HEK293 (cell line): ENCODE measurements around the gene SLC1A3.

Experiments used
- CTCF ChIA-PET: fragments of 350-600 bp; formaldehyde crosslinking; extraction: SDS; loops from one replicate; lab custom pipeline; 2021; ENCODE audit warnings: antibody characterized with exemption; lab: Yijun Ruan, JAX
- POLR2A ChIA-PET: fragments of 300-600 bp; formaldehyde crosslinking; extraction: SDS; loops from one replicate; lab custom pipeline; 2020; ENCODE audit warnings: antibody characterized with exemption, inconsistent platforms; lab: Yijun Ruan, JAX
- H3K27ac ChIP-seq: fragments of 200-500 bp; sonication (Bioruptor generic); 2 replicates; pipeline ENCODE4 v1.5.1; 2014; ENCODE audit warnings: low read depth, low read length, control low read depth, inconsistent platforms; ENCODE audit errors: extremely low read depth
- H3K36me3 ChIP-seq, 2 experiments: fragments of 200-500 bp in 1 of 2; sonication (Bioruptor generic) in 1 of 2; 1 replicate in 1 of 2; 2 replicates in 1 of 2; pipeline ENCODE4 v1.5.1; 2014 to 2017; ENCODE audit warnings: inconsistent platforms in 2 of 2, low read length in 2 of 2; ENCODE audit not compliant: control insufficient read depth in 2 of 2, insufficient read depth in 1 of 2
- H3K4me1 ChIP-seq: fragments of 200-500 bp; sonication (Bioruptor generic); 2 replicates; pipeline ENCODE4 v1.5.1; 2014; ENCODE audit warnings: mild to moderate bottlenecking, low read length, inconsistent platforms; ENCODE audit not compliant: control insufficient read depth, insufficient read depth
- H3K4me3 ChIP-seq: 2 replicates; pipeline ENCODE4 v1.5.1; 2011; ENCODE audit warnings: low read depth, mild to moderate bottlenecking, control low read depth, low read length, moderate library complexity
- H3K9me3 ChIP-seq: fragments of 200-500 bp; sonication (Bioruptor generic); 2 replicates; pipeline ENCODE4 v1.5.1; 2014; ENCODE audit warnings: low read depth, low read length, inconsistent platforms; ENCODE audit not compliant: control insufficient read depth, insufficient read depth
- BCL11B ChIP-seq: fragments of 450-650 bp; formaldehyde crosslinking; IDR thresholded peaks from 2 replicates; pipeline ENCODE4 v1.5.1; 2016; ENCODE audit warnings: low read depth, missing biosample characterization, missing genetic modification characterization
- GFI1B ChIP-seq: fragments of 450-650 bp; formaldehyde crosslinking; IDR thresholded peaks from 2 replicates; pipeline ENCODE4 v1.5.1; 2016; ENCODE audit warnings: missing biosample characterization, missing genetic modification characterization
- GLI4 ChIP-seq: fragments of 450-650 bp; formaldehyde crosslinking; IDR thresholded peaks from 2 replicates; pipeline ENCODE4 v1.5.1; 2016; ENCODE audit warnings: missing biosample characterization, missing genetic modification characterization
- GLIS2 ChIP-seq: fragments of 450-650 bp; formaldehyde crosslinking; IDR thresholded peaks from 2 replicates; pipeline ENCODE4 v1.5.1; 2016; ENCODE audit warnings: missing biosample characterization, missing genetic modification characterization
- IKZF3 ChIP-seq: fragments of 450-650 bp; IDR thresholded peaks from 2 replicates; pipeline ENCODE4 v1.5.0; 2018; ENCODE audit warnings: missing biosample characterization, mild to moderate bottlenecking, missing genetic modification characterization, moderate library complexity
- KLF8 ChIP-seq: fragments of 450-650 bp; formaldehyde crosslinking; IDR thresholded peaks from 2 replicates; pipeline ENCODE4 v1.5.1; 2016; ENCODE audit warnings: missing biosample characterization, missing genetic modification characterization
- TCF7L2 ChIP-seq: IDR thresholded peaks from 2 replicates; pipeline ENCODE4 v1.6.1; 2011; ENCODE audit warnings: low read depth, mild to moderate bottlenecking, inconsistent platforms, low read length, moderate library complexity, borderline replicate concordance
- ZBTB20 ChIP-seq: fragments of 450-650 bp; formaldehyde crosslinking; IDR thresholded peaks from 2 replicates; pipeline ENCODE4 v1.5.1; 2016; ENCODE audit warnings: missing biosample characterization, missing genetic modification characterization
- ZFP69B ChIP-seq: fragments of 450-650 bp; formaldehyde crosslinking; IDR thresholded peaks from 2 replicates; pipeline ENCODE4 v1.5.1; 2016; ENCODE audit warnings: missing biosample characterization, missing genetic modification characterization
- ZNF24 ChIP-seq: fragments of 450-650 bp; formaldehyde crosslinking; IDR thresholded peaks from 2 replicates; pipeline ENCODE4 v1.5.1; 2016; ENCODE audit warnings: missing biosample characterization, missing genetic modification characterization
- ZNF311 ChIP-seq: fragments of 450-650 bp; formaldehyde crosslinking; IDR thresholded peaks from 2 replicates; pipeline ENCODE4 v1.5.1; 2017; ENCODE audit warnings: missing biosample characterization, missing genetic modification characterization, borderline replicate concordance
- ZNF629 ChIP-seq: fragments of 450-650 bp; formaldehyde crosslinking; IDR thresholded peaks from 2 replicates; pipeline ENCODE4 v1.5.1; 2017; ENCODE audit warnings: missing biosample characterization, missing genetic modification characterization
- ZNF654 ChIP-seq: fragments of 450-650 bp; formaldehyde crosslinking; IDR thresholded peaks from 2 replicates; pipeline ENCODE4 v1.5.1; 2016; ENCODE audit warnings: low read depth, missing biosample characterization, missing genetic modification characterization
- ZNF747 ChIP-seq: fragments of 450-650 bp; formaldehyde crosslinking; IDR thresholded peaks from 2 replicates; pipeline ENCODE4 v1.5.1; 2016; ENCODE audit warnings: missing biosample characterization, missing genetic modification characterization
- TF ChIP-seq, protein P1 (sequence below): fragments of 450-650 bp; formaldehyde crosslinking; IDR thresholded peaks from 2 replicates; pipeline ENCODE4 v1.5.1; 2016; ENCODE audit warnings: missing biosample characterization, missing genetic modification characterization
- TF ChIP-seq, protein P2 (sequence below): fragments of 450-650 bp; formaldehyde crosslinking; IDR thresholded peaks from 2 replicates; pipeline ENCODE4 v1.5.1; 2016; ENCODE audit warnings: missing biosample characterization, missing genetic modification characterization
- TF ChIP-seq, protein P3 (sequence below): fragments of 450-650 bp; formaldehyde crosslinking; IDR thresholded peaks from 2 replicates; pipeline ENCODE4 v1.5.1; 2016; ENCODE audit warnings: missing biosample characterization, missing genetic modification characterization
- TF ChIP-seq, protein P4 (sequence below): fragments of 450-650 bp; formaldehyde crosslinking; IDR thresholded peaks from 2 replicates; pipeline ENCODE4 v1.5.0; 2017; ENCODE audit warnings: missing biosample characterization, missing genetic modification characterization, borderline replicate concordance

SLC1A3 gene

DNA sequence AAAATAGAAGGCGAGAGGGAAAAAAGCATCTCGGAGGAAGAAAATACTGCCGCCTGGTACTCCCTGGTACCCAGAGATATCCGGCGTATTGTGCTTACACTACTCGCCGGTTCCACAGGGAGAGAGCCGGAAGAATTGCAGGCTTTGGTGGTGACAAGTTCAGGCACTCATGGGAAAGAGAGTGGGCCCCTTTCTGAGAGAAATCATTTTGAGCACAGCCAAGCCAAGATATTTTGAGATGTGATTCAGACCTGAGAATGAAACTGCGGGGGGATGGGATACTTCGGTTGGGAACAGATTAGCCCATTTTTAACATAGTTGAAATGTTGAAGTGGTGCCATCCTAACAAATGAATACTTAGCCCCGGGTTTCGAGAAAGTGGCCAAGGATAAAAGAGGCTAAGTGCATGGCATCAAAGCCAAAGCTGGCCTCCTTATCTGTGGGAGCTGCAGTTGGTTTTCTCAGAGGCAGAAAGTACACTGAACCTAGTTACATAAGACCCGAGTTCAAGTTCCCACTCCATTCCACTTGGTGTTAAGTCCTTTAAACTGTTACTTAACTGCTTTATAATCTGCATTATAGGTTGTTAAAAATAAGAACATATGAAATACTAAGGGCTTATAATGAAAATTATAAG is 62.7 kb downstream of the SLC1A3 start:
- Histone ChIP-seq H3K36me3 (peaks cover 0 to 17% of the 10 kb centered on the region in 2 experiments; a peak in 1 of 3 replicates), H3K4me1 (peaks cover 14% of the 10 kb centered on the region), H3K27ac (no peak overlapping the region), H3K4me3 (no peak overlapping the region), H3K9me3 (no peaks in the 10 kb centered on the region)
- POLR2A ChIA-PET: interaction anchor here (0.6 kb wide), 1 partner anchor 18 kb away, joined by 10 read pairs; no protein-coding TSS in a partner anchor
- TF ChIP-seq, protein P1, sequence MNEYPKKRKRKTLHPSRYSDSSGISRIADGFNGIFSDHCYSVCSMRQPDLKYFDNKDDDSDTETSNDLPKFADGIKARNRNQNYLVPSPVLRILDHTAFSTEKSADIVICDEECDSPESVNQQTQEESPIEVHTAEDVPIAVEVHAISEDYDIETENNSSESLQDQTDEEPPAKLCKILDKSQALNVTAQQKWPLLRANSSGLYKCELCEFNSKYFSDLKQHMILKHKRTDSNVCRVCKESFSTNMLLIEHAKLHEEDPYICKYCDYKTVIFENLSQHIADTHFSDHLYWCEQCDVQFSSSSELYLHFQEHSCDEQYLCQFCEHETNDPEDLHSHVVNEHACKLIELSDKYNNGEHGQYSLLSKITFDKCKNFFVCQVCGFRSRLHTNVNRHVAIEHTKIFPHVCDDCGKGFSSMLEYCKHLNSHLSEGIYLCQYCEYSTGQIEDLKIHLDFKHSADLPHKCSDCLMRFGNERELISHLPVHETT (tag by site-specific recombination): no peak
- TF ChIP-seq, protein P2, sequence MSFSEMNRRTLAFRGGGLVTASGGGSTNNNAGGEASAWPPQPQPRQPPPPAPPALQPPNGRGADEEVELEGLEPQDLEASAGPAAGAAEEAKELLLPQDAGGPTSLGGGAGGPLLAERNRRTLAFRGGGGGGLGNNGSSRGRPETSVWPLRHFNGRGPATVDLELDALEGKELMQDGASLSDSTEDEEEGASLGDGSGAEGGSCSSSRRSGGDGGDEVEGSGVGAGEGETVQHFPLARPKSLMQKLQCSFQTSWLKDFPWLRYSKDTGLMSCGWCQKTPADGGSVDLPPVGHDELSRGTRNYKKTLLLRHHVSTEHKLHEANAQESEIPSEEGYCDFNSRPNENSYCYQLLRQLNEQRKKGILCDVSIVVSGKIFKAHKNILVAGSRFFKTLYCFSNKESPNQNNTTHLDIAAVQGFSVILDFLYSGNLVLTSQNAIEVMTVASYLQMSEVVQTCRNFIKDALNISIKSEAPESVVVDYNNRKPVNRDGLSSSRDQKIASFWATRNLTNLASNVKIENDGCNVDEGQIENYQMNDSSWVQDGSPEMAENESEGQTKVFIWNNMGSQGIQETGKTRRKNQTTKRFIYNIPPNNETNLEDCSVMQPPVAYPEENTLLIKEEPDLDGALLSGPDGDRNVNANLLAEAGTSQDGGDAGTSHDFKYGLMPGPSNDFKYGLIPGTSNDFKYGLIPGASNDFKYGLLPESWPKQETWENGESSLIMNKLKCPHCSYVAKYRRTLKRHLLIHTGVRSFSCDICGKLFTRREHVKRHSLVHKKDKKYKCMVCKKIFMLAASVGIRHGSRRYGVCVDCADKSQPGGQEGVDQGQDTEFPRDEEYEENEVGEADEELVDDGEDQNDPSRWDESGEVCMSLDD (tag by site-specific recombination): no peak
- TF ChIP-seq GFI1B (tag by site-specific recombination) (no peak), GLIS2 (no peak)
- CTCF ChIA-PET: interaction anchor here (0.6 to 1.7 kb wide), 3 partner anchors 19 to 404 kb away, joined by 3 to 5 read pairs (median 4); no protein-coding TSS in a partner anchor

DNA sequence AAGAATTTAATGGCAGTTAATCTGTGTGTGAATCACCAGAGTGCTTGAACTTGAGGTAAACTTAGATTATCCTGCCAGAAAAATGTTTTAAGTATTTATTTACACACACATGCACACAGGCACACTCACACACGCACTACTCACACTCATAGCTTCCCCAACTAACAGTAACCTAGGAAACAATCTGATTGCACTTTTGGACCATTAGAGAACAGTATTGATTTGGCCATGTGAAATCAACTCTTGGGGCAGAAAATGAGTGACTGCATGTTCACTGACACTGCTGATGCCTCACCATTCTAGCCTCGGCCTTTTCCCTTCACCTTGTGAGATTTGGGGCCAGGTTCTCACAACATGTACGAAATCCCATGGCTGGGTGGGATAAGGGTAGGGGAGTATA is 64.1 kb downstream of the SLC1A3 start:
- POLR2A ChIA-PET: no interaction called here
- no peak overlapping the region for H3K4me3 ChIP-seq
- peaks cover 14% of the 10 kb centered on the region for H3K4me1 ChIP-seq
- no peaks in the 10 kb centered on the region for H3K9me3 ChIP-seq
- TF ChIP-seq ZNF629 (tag by site-specific recombination) (no peak), KLF8 (no peak), GLI4 (tag by site-specific recombination) (no peak), IKZF3 (tag by site-specific recombination) (no peak), ZFP69B (tag by site-specific recombination) (no peak), TCF7L2 (no peak), ZNF311 (tag by site-specific recombination) (no peak), ZNF654 (tag by site-specific recombination) (no peak), BCL11B (no peak), ZNF747 (tag by site-specific recombination) (no peak), ZNF24 (tag by site-specific recombination) (no peak), ZBTB20 (tag by site-specific recombination) (no peak)
- TF ChIP-seq, protein P3, sequence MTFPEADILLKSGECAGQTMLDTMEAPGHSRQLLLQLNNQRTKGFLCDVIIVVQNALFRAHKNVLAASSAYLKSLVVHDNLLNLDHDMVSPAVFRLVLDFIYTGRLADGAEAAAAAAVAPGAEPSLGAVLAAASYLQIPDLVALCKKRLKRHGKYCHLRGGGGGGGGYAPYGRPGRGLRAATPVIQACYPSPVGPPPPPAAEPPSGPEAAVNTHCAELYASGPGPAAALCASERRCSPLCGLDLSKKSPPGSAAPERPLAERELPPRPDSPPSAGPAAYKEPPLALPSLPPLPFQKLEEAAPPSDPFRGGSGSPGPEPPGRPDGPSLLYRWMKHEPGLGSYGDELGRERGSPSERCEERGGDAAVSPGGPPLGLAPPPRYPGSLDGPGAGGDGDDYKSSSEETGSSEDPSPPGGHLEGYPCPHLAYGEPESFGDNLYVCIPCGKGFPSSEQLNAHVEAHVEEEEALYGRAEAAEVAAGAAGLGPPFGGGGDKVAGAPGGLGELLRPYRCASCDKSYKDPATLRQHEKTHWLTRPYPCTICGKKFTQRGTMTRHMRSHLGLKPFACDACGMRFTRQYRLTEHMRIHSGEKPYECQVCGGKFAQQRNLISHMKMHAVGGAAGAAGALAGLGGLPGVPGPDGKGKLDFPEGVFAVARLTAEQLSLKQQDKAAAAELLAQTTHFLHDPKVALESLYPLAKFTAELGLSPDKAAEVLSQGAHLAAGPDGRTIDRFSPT (tag by site-specific recombination): no peak
- TF ChIP-seq, protein P4, sequence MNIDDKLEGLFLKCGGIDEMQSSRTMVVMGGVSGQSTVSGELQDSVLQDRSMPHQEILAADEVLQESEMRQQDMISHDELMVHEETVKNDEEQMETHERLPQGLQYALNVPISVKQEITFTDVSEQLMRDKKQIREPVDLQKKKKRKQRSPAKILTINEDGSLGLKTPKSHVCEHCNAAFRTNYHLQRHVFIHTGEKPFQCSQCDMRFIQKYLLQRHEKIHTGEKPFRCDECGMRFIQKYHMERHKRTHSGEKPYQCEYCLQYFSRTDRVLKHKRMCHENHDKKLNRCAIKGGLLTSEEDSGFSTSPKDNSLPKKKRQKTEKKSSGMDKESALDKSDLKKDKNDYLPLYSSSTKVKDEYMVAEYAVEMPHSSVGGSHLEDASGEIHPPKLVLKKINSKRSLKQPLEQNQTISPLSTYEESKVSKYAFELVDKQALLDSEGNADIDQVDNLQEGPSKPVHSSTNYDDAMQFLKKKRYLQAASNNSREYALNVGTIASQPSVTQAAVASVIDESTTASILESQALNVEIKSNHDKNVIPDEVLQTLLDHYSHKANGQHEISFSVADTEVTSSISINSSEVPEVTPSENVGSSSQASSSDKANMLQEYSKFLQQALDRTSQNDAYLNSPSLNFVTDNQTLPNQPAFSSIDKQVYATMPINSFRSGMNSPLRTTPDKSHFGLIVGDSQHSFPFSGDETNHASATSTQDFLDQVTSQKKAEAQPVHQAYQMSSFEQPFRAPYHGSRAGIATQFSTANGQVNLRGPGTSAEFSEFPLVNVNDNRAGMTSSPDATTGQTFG (tag by site-specific recombination): no peak
- TF ChIP-seq, all 188 proteins: peak for 0
- Histone ChIP-seq H3K36me3 (peaks cover 0 to 21% of the 10 kb centered on the region in 2 experiments; a peak in 1 of 3 replicates), H3K27ac (no peak overlapping the region)
- CTCF ChIA-PET: interaction anchor here (0.6 to 1.7 kb wide), 2 partner anchors 18 to 39 kb away, joined by 3 to 4 read pairs; no protein-coding TSS in a partner anchor
